DOHH2 (cell line): ENCODE measurements around the gene FIBCD1.

Experiments
- H3F3A ChIP-seq: fragments of 200-600 bp; sonication (generic), shearing (Covaris generic); 2 replicates; pipeline ENCODE4 v1.6.0; 2016; ENCODE audit warnings: antibody characterized with exemption, mild to moderate bottlenecking; ENCODE audit not compliant: control insufficient read depth, insufficient read depth
- H3K27ac ChIP-seq: fragments of 200-600 bp; sonication (generic); 2 replicates; pipeline ENCODE4 v1.5.1; 2014; ENCODE audit warnings: low read depth, mild to moderate bottlenecking, low read length, moderate library complexity
- H3K27me3 ChIP-seq: fragments of 200-600 bp; sonication (generic); 2 replicates; pipeline ENCODE4 v1.6.1; 2014; ENCODE audit warnings: mild to moderate bottlenecking, low read length, mixed read lengths; ENCODE audit not compliant: control insufficient read depth
- H3K36me3 ChIP-seq: fragments of 200-600 bp; sonication (generic); 2 replicates; pipeline ENCODE4 v1.6.1; 2014; ENCODE audit warnings: mild to moderate bottlenecking, low read length, moderate library complexity, mixed read lengths; ENCODE audit not compliant: control insufficient read depth
- H3K4me1 ChIP-seq: fragments of 200-600 bp; sonication (generic); 2 replicates; pipeline ENCODE4 v1.6.1; 2014; ENCODE audit warnings: mild to moderate bottlenecking, low read length, mixed read lengths; ENCODE audit not compliant: control insufficient read depth
- H3K4me2 ChIP-seq: fragments of 200-600 bp; sonication (generic); 2 replicates; pipeline ENCODE4 v1.6.0; 2014; ENCODE audit warnings: mild to moderate bottlenecking, low read length, moderate library complexity
- H3K4me3 ChIP-seq: fragments of 200-600 bp; sonication (generic); 2 replicates; pipeline ENCODE4 v1.5.1; 2014; ENCODE audit warnings: mild to moderate bottlenecking, low read length, mixed read lengths
- H3K79me2 ChIP-seq: fragments of 200-600 bp; sonication (generic); 2 replicates; pipeline ENCODE4 v1.6.1; 2014; ENCODE audit warnings: mild to moderate bottlenecking, low read length, mixed read lengths; ENCODE audit not compliant: control insufficient read depth
- H3K9me2 ChIP-seq: fragments of 200-600 bp; sonication (generic); replicated peaks from 2 replicates; pipeline ENCODE4 v1.6.1; 2014; ENCODE audit warnings: mild to moderate bottlenecking, low read length, mixed read lengths; ENCODE audit not compliant: control insufficient read depth
- H3K9me3 ChIP-seq: fragments of 200-600 bp; sonication (generic); 2 replicates; pipeline ENCODE4 v1.6.1; 2014; ENCODE audit warnings: antibody characterized with exemption, low read length, mixed read lengths; ENCODE audit not compliant: control insufficient read depth, insufficient read depth
- H4K20me1 ChIP-seq: fragments of 200-600 bp; sonication (generic); 2 replicates; pipeline ENCODE4 v1.6.0; 2014; ENCODE audit warnings: low read depth, mild to moderate bottlenecking, antibody characterized with exemption, low read length, moderate library complexity; ENCODE audit not compliant: control insufficient read depth, insufficient read depth
- CTCF ChIP-seq: fragments of 200-600 bp; sonication (generic); IDR thresholded peaks from one replicate; pipeline ENCODE4 v1.5.1; 2014; ENCODE audit warnings: antibody characterized with exemption, mild to moderate bottlenecking, low read depth, low read length; ENCODE audit not compliant: poor library complexity, severe bottlenecking
- EZH2phosphoT487 ChIP-seq: fragments of 200-600 bp; sonication (generic); IDR thresholded peaks from 2 replicates; pipeline ENCODE4 v1.6.1; 2017; ENCODE audit warnings: borderline replicate concordance, mild to moderate bottlenecking, antibody characterized with exemption, low read length, moderate library complexity, mixed read lengths

FIBCD1 gene

GRCh38 chr9:130942084-130942483 is 3.0 kb upstream of the FIBCD1 start:
- TF ChIP-seq CTCF: no peak
- no peak for TF ChIP-seq EZH2phosphoT487
- Histone ChIP-seq H3F3A (no peaks in the 10 kb centered on the region), H3K79me2 (no peaks in the 10 kb centered on the region), H3K4me3 (no peak overlapping the region), H3K4me2 (no peak overlapping the region), H3K27ac (no peak overlapping the region), H3K36me3 (no peaks in the 10 kb centered on the region), H3K9me3 (no peaks in the 10 kb centered on the region), H3K9me2 (no peaks in the 10 kb centered on the region), H4K20me1 (no peaks in the 10 kb centered on the region), H3K27me3 (peaks cover 34% of the 10 kb centered on the region), H3K4me1 (no peaks in the 10 kb centered on the region)

- H4K20me1 ChIP-seq: no peaks in the 10 kb centered on the region
- H3K4me2 ChIP-seq: no peak overlapping the region
- H3K27me3 ChIP-seq: peaks cover 38% of the 10 kb centered on the region
- H3K27ac ChIP-seq: no peak overlapping the region
- H3K4me1 ChIP-seq: no peaks in the 10 kb centered on the region
- H3K36me3 ChIP-seq: no peaks in the 10 kb centered on the region
- no peak for TF ChIP-seq EZH2phosphoT487
- TF ChIP-seq CTCF: peak; percentile 91
- H3F3A ChIP-seq: no peaks in the 10 kb centered on the region
- no peaks in the 10 kb centered on the region for H3K9me2 ChIP-seq
- no peak overlapping the region for H3K4me3 ChIP-seq
- H3K9me3 ChIP-seq: no peaks in the 10 kb centered on the region
- H3K79me2 ChIP-seq: no peaks in the 10 kb centered on the region
Observed at GRCh38 chr9:130940693-130941576, 1.9 kb upstream of the FIBCD1 start.

- peaks cover 39% of the 10 kb centered on the region for H3K27me3 ChIP-seq
Observed at GRCh38 chr9:130940027-130940549, 1.0 kb upstream of the FIBCD1 start.

More at GRCh38 chr9:130940027-130940549, 1.0 kb upstream of the FIBCD1 start:
- H3K9me3 ChIP-seq: no peaks in the 10 kb centered on the region
- H3F3A ChIP-seq: no peaks in the 10 kb centered on the region
- H3K4me2 ChIP-seq: no peak overlapping the region
- no peaks in the 10 kb centered on the region for H3K4me1 ChIP-seq
- no peak overlapping the region for H3K4me3 ChIP-seq
- no peaks in the 10 kb centered on the region for H3K79me2 ChIP-seq
- TF ChIP-seq CTCF (no peak), EZH2phosphoT487 (no peak)
- H4K20me1 ChIP-seq: no peaks in the 10 kb centered on the region
- no peak overlapping the region for H3K27ac ChIP-seq
- H3K9me2 ChIP-seq: no peaks in the 10 kb centered on the region
- H3K36me3 ChIP-seq: no peaks in the 10 kb centered on the region
